NB4 (cell line): ENCODE data around the gene RELT.

Source experiments
- DNase-seq: peaks from one replicate; pipeline ENCODE4 v3.0.0; 2010; ENCODE audit warnings: low read depth
- H3K4me3 ChIP-seq: one replicate; pipeline ENCODE4 v1.5.1; 2011; ENCODE audit warnings: mild to moderate bottlenecking, low read depth, low read length, moderate library complexity
- MYC ChIP-seq: IDR thresholded peaks from 2 replicates; pipeline ENCODE4 v1.6.1; 2011; ENCODE audit warnings: low read depth, low read length
- POLR2A ChIP-seq: IDR thresholded peaks from 2 replicates; pipeline ENCODE4 v1.6.1; 2011; ENCODE audit warnings: mild to moderate bottlenecking; ENCODE audit not compliant: insufficient read length; ENCODE audit errors: extremely low read depth
- TF ChIP-seq, protein P1 (sequence below): IDR thresholded peaks from 2 replicates; pipeline ENCODE4 v1.6.1; 2011; ENCODE audit warnings: low read depth, low read length
- TF ChIP-seq, protein P2 (sequence below): IDR thresholded peaks from one replicate; pipeline ENCODE4 v1.5.1; 2012; ENCODE audit warnings: low read depth, low read length

The RELT gene

GRCh38 chr11:73367482-73368024 lies 8.6 kb upstream of the RELT start:
- H3K4me3 ChIP-seq, result no peak overlapping the region
- no peak for DNase-seq
- TF ChIP-seq, protein P1, sequence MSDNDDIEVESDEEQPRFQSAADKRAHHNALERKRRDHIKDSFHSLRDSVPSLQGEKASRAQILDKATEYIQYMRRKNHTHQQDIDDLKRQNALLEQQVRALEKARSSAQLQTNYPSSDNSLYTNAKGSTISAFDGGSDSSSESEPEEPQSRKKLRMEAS, result no peak
- TF ChIP-seq MYC, result no peak
- TF ChIP-seq, protein P2, sequence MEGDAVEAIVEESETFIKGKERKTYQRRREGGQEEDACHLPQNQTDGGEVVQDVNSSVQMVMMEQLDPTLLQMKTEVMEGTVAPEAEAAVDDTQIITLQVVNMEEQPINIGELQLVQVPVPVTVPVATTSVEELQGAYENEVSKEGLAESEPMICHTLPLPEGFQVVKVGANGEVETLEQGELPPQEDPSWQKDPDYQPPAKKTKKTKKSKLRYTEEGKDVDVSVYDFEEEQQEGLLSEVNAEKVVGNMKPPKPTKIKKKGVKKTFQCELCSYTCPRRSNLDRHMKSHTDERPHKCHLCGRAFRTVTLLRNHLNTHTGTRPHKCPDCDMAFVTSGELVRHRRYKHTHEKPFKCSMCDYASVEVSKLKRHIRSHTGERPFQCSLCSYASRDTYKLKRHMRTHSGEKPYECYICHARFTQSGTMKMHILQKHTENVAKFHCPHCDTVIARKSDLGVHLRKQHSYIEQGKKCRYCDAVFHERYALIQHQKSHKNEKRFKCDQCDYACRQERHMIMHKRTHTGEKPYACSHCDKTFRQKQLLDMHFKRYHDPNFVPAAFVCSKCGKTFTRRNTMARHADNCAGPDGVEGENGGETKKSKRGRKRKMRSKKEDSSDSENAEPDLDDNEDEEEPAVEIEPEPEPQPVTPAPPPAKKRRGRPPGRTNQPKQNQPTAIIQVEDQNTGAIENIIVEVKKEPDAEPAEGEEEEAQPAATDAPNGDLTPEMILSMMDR, result no peak
- TF ChIP-seq POLR2A, result no peak

DNA sequence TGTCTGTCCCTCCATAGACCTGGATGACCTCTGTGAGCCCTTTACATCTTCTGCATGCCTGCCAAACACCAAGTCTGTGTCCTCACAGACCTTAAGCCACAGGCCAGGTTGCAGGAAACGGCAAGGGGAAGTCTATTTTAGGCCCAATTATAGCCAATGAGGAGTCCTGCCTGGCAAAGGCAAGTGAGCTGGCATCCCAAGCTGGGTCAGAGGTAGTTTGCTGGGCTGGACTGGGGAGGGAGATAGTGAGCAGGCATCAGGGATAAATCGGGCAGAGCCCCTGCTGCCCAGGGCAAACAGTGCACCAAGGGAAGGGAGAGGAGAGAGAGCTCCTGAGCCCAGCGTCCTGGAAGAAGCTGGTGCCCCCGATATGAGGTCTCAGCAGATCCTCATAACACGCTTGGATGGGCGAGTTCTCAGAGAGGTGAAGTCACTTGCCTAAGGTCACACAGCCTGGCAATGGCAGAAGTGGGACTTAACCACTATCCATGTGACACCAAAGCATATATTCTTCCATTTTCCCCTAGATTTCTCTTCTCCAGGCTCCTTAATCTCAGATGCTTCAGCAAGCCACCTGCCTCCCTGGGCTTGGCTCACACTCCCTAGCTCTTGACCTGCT lies 3.7 kb upstream of the RELT start:
- peak; percentile 61 for DNase-seq
- H3K4me3 ChIP-seq, result no peak overlapping the region

DNA sequence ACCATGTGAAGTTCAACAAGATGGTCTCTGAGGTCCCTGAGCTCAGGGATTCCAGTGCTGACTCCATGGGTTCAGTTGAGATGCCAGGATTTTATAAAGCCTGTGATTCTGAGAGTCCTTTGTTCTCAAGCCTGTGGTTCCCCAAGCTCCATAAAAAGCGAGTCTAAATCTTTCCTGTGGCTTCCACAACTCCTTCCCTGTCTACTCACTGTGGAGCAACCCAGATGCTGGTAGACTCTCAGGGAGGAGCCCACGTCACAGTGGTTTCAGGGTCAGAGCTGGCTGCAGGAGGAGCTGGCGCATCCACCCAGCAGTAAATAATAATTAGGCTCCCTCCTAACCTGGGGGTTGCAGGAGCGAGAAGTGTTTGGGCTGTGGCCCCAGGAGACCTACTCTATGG lies 2.0 kb upstream of the RELT start:
- no peak for DNase-seq
- no peak for TF ChIP-seq POLR2A
- TF ChIP-seq, protein P2, result no peak
- TF ChIP-seq, protein P1, result no peak
- H3K4me3 ChIP-seq, result no peak overlapping the region

More for the DNA sequence above, 3.7 kb upstream of the RELT start:
- TF ChIP-seq MYC, result no peak
- TF ChIP-seq, protein P2, result peak; percentile 18

DNA sequence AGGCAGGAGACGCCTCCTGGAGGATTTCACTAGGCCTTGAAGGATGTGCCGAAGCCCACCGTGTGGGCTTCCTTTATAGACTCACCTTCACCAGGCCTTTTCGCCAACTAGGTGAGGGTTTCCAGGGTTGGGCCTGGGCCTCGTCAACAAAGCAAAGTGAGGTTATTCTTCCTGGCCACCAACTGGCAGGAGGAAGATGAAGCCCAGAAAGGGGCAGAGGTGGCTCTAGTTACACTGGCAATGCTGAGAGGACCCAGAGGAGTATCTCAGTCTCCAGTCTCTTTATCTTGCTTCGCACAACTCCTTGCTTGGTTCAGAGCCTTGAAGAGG lies 404 bp upstream of the RELT start:
- TF ChIP-seq, protein P1, result no peak
- TF ChIP-seq POLR2A (no peak), MYC (no peak)
- TF ChIP-seq, protein P2, result no peak
- DNase-seq, result no peak
- H3K4me3 ChIP-seq, result peak overlapping the region; percentile 35

DNA sequence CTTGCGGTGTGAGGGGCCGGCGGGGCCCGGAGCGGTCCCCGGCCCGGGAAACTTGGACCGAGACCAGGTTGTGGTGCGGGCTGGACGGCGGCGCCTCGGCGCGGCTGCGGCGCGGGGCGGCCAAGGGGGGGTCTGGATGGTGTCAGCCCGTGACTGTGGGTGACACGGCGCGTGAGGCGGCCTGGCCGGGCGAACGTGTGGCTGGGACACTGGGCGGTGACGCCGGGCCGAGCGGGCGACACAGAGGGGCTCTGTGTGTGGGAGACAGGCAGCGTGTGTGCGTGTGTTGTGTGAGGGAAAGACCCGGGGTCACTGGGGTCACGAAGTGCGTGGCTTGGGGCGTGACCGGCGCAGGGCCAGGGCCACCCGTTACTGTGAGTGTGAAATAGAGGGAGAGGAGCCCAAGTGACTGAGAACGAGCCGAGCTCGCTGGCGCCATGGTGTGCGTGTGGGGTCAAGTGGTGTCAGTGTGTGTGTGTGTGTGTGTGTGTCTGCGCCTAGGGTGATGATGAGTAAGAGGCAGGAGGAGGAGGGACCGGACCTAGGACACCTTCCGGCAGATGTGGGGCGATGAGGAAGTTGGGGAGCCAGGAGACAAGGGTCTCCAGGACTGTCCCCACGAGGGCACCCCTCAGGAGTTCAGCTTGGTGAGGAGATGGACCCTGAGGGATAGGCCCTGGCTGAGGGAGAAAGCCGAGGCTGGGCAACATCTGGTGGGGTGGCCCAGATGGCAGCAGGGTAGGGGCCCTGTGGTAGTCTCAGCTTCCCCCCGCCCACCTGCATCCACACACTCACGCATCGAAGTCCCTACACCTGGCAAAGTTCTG lies 817 bp downstream of the RELT start:
- peak overlapping the region; percentile 82 for H3K4me3 ChIP-seq
- peak; percentile 92 for DNase-seq
- peak; percentile 88 for TF ChIP-seq MYC
- TF ChIP-seq, protein P1, result peak; percentile 84
- TF ChIP-seq POLR2A, result peak; percentile 67
- TF ChIP-seq, protein P2, result no peak
